IMR-90 (cell line): ENCODE results near the gene GATA5. TPM values are rescaled to one million over a fixed set of nuclear protein-coding genes. Genes with fewer than 3 reads are reported as not detected.

Source experiments
- ATAC-seq: fragments of 200-7000 bp; cut with Tn5 transposase; 2 replicates; pipeline ENCODE4 v1.9.1; 2020; ENCODE audit warnings: low read depth, mild to moderate bottlenecking, moderate library complexity
- BruUV-seq: library from RNA; stranded (reverse); fragments of 400-500 nt; replicated peaks from 2 replicates; lab custom pipeline; 2021; lab: Mats Ljungman, UMichigan
- CTCF ChIA-PET: fragments of 300-600 bp; formaldehyde crosslinking; extraction: SDS; loops from one replicate; lab custom pipeline; 2021; ENCODE audit warnings: antibody characterized with exemption; lab: Yijun Ruan, JAX
- POLR2A ChIA-PET: fragments of 300-600 bp; sonication (Branson Sonifier 250); formaldehyde crosslinking; loops from one replicate; lab custom pipeline; 2022; ENCODE audit warnings: antibody characterized with exemption; ENCODE audit not compliant: unreplicated experiment; lab: Charles Lee
- DNase-seq: peaks from one replicate; pipeline ENCODE4 v3.0.0; 2013
- H2AFZ ChIP-seq: replicated peaks from 2 replicates; pipeline ENCODE3; 2013; ENCODE audit warnings: low read length, mild to moderate bottlenecking; ENCODE audit not compliant: poor library complexity
- H2AK5ac ChIP-seq: 2 replicates; pipeline ENCODE4 v1.6.1; 2013; ENCODE audit warnings: low read depth, low read length, inconsistent platforms
- H2AK9ac ChIP-seq: replicated peaks from 2 replicates; pipeline ENCODE3; 2013; ENCODE audit warnings: mild to moderate bottlenecking, low read depth, low read length, moderate library complexity; ENCODE audit not compliant: poor library complexity
- H2BK120ac ChIP-seq: 2 replicates; pipeline ENCODE4 v1.6.1; 2013; ENCODE audit warnings: low read depth, low read length, inconsistent platforms
- H2BK15ac ChIP-seq: 3 replicates; pipeline ENCODE4 v1.6.1; 2013; ENCODE audit warnings: low read depth, low read length, inconsistent platforms
- H2BK20ac ChIP-seq: 2 replicates; pipeline ENCODE4 v1.6.1; 2013; ENCODE audit warnings: low read depth, mild to moderate bottlenecking, inconsistent platforms, low read length, moderate library complexity
- H2BK5ac ChIP-seq: 2 replicates; pipeline ENCODE4 v1.6.1; 2013; ENCODE audit warnings: mild to moderate bottlenecking, low read depth, low read length, inconsistent platforms; ENCODE audit not compliant: poor library complexity, severe bottlenecking
- H3K14ac ChIP-seq: replicated peaks from 2 replicates; pipeline ENCODE4 v1.6.1; 2013; ENCODE audit warnings: low read depth, low read length, inconsistent platforms
- H3K18ac ChIP-seq: 2 replicates; pipeline ENCODE4 v1.6.1; 2013; ENCODE audit warnings: low read depth, low read length, control low read depth
- H3K23ac ChIP-seq: 2 replicates; pipeline ENCODE4 v1.6.1; 2013; ENCODE audit warnings: low read depth, low read length, inconsistent platforms
- H3K27ac ChIP-seq: 2 replicates; pipeline ENCODE4 v1.5.1; 2013; ENCODE audit warnings: mild to moderate bottlenecking, control low read depth, low read length; ENCODE audit not compliant: insufficient read depth
- H3K27me3 ChIP-seq: 2 replicates; pipeline ENCODE4 v1.6.1; 2013; ENCODE audit warnings: low read length; ENCODE audit not compliant: control insufficient read depth, insufficient read depth
- H3K36me3 ChIP-seq: 2 replicates; pipeline ENCODE4 v1.6.1; 2013; ENCODE audit warnings: low read length, mixed read lengths; ENCODE audit not compliant: control insufficient read depth, insufficient read depth
- H3K4ac ChIP-seq: 2 replicates; pipeline ENCODE4 v1.6.1; 2013; ENCODE audit warnings: low read depth, low read length, inconsistent platforms
- H3K4me1 ChIP-seq: 2 replicates; pipeline ENCODE4 v1.6.1; 2013; ENCODE audit warnings: low read length, mixed read lengths; ENCODE audit not compliant: control insufficient read depth, insufficient read depth
- H3K4me2 ChIP-seq: 2 replicates; pipeline ENCODE4 v1.6.1; 2013; ENCODE audit warnings: low read depth, mild to moderate bottlenecking, control low read depth, low read length, moderate library complexity
- H3K4me3 ChIP-seq: 2 replicates; pipeline ENCODE4 v1.5.1; 2013; ENCODE audit warnings: low read depth, mild to moderate bottlenecking, control low read depth, low read length, moderate library complexity; ENCODE audit not compliant: insufficient read depth
- H3K56ac ChIP-seq: 2 replicates; pipeline ENCODE4 v1.6.1; 2013; ENCODE audit warnings: low read length, inconsistent platforms; ENCODE audit not compliant: insufficient read depth; ENCODE audit errors: extremely low read depth
- H3K79me1 ChIP-seq, 2 experiments: 2 replicates each; pipeline ENCODE4 v1.6.1; 2013; ENCODE audit warnings: low read length in 2 of 2, inconsistent platforms in 1 of 2, low read depth in 1 of 2
- H3K9ac ChIP-seq: 2 replicates; pipeline ENCODE4 v1.6.1; 2013; ENCODE audit warnings: low read depth, low read length, control low read depth
- H3K9me1 ChIP-seq: 2 replicates; pipeline ENCODE4 v1.6.1; 2013; ENCODE audit warnings: low read length, inconsistent platforms; ENCODE audit not compliant: insufficient read depth
- H3K9me3 ChIP-seq: 2 replicates; pipeline ENCODE4 v1.6.1; 2013; ENCODE audit warnings: low read length; ENCODE audit not compliant: control insufficient read depth, insufficient read depth
- H4K20me1 ChIP-seq: 2 replicates; pipeline ENCODE4 v1.6.1; 2013; ENCODE audit warnings: low read length, inconsistent platforms; ENCODE audit not compliant: insufficient read depth
- H4K5ac ChIP-seq: 2 replicates; pipeline ENCODE4 v1.6.1; 2013; ENCODE audit warnings: mild to moderate bottlenecking, low read depth, low read length, control low read depth
- H4K8ac ChIP-seq, 2 experiments: 2 replicates each; pipeline ENCODE4 v1.6.1; 2013; ENCODE audit warnings: low read depth in 2 of 2, low read length in 2 of 2, control low read depth in 1 of 2, inconsistent platforms in 1 of 2
- H4K91ac ChIP-seq: 2 replicates; pipeline ENCODE4 v1.6.1; 2013; ENCODE audit warnings: low read depth, low read length, inconsistent platforms; ENCODE audit not compliant: insufficient read depth
- CEBPB ChIP-seq: IDR thresholded peaks from 2 replicates; pipeline ENCODE4 v1.6.1; 2012; ENCODE audit warnings: low read depth, low read length, improper control_type of control experiment
- CHD1 ChIP-seq: IDR thresholded peaks from 2 replicates; pipeline ENCODE4 v1.6.1; 2012; ENCODE audit warnings: low read depth, low read length, improper control_type of control experiment
- CTCF ChIP-seq: conservative IDR thresholded peaks from 2 replicates; pipeline ENCODE4 v1.5.1; 2012; ENCODE audit warnings: mild to moderate bottlenecking, low read depth, low read length, improper control_type of control experiment
- ELK1 ChIP-seq: fragments of 150-350 bp; IDR thresholded peaks from 2 replicates; pipeline ENCODE4 v1.6.1; 2016; ENCODE audit warnings: low read depth, mild to moderate bottlenecking, low read length, moderate library complexity, borderline replicate concordance
- MAZ ChIP-seq: IDR thresholded peaks from 2 replicates; pipeline ENCODE4 v1.6.1; 2012; ENCODE audit warnings: low read depth, mild to moderate bottlenecking, low read length, improper control_type of control experiment, moderate library complexity, borderline replicate concordance
- MXI1 ChIP-seq: IDR thresholded peaks from 2 replicates; pipeline ENCODE4 v1.6.1; 2012; ENCODE audit warnings: low read depth, mild to moderate bottlenecking, low read length, moderate library complexity, borderline replicate concordance
- NFE2L2 ChIP-seq: fragments of 150-350 bp; IDR thresholded peaks from 2 replicates; pipeline ENCODE4 v1.6.1; 2016; ENCODE audit warnings: low read depth, mild to moderate bottlenecking, low read length
- POLR2A ChIP-seq: IDR thresholded peaks from 2 replicates; pipeline ENCODE4 v1.6.1; 2012; ENCODE audit warnings: mild to moderate bottlenecking, low read depth, low read length
- RAD21 ChIP-seq: IDR thresholded peaks from 2 replicates; pipeline ENCODE4 v1.6.1; 2012; ENCODE audit warnings: low read length, improper control_type of control experiment
- RCOR1 ChIP-seq: IDR thresholded peaks from 2 replicates; pipeline ENCODE4 v1.6.1; 2012; ENCODE audit warnings: mild to moderate bottlenecking, low read length, improper control_type of control experiment; ENCODE audit not compliant: insufficient replicate concordance
- RFX5 ChIP-seq: IDR thresholded peaks from 2 replicates; pipeline ENCODE4 v1.8.0; 2012; ENCODE audit warnings: low read depth, mild to moderate bottlenecking, low read length, moderate library complexity
- WGBS, 2 experiments: methylation state at CpG; one replicate each; pipeline versions ENCODE4 v1.1.5 to v1.1.7; 2013; ENCODE audit warnings: missing lambda C conversion rate in 2 of 2; ENCODE audit not compliant: insufficient read length in 1 of 2; ENCODE audit errors: extremely low coverage in 2 of 2; 5-methylcytosine and 5-hydroxymethylcytosine counted together
- dilution Hi-C: fragments of 300-500 bp; cut with HindIII; formaldehyde crosslinking; loops from one replicate; pipeline ENCODE4 v1.14.3; 2018; ENCODE audit warnings: low sequenced_read_pairs; ENCODE audit not compliant: unreplicated experiment
- in situ Hi-C: fragments of 300-500 bp; cut with MboI; formaldehyde crosslinking; loops from 3 replicates; pipeline ENCODE4 v1.14.3; 2019; ENCODE audit warnings: low sequenced_read_pairs, inconsistent platforms, mixed read lengths
- intact Hi-C: fragments of 100-400 bp; cut with micrococcal nuclease; formaldehyde crosslinking; loops from 2 replicates; pipeline ENCODE4 v1.10.0; 2022
- polyA plus RNA-seq, 3 experiments: library from polyadenylated mRNA; depleted of rRNA; stranded (reverse); fragments of >200 nt; gene quantifications; 2 replicates each; pipeline ENCODE4 v1.2.3, GENCODE V29; 2012; ENCODE audit warnings: low replicate concordance in 1 of 3
- total RNA-seq: library from RNA; depleted of rRNA; stranded (reverse); fragments of >200 nt; gene quantifications from 2 replicates; pipeline ENCODE4 v1.2.3, GENCODE V29; 2012

Gene GATA5
- total and polyA plus RNA-seq, 2 of the 4 experiments (the other 2 are of a cell fraction): not detected

- DNase-seq (no peak), ATAC-seq (no peak)
- H3K4ac ChIP-seq: no peak overlapping the region
- no peak overlapping the region for H3K14ac ChIP-seq
- H3K9me1 ChIP-seq: no peaks in the 10 kb centered on the region
- H2AK5ac ChIP-seq: no peak overlapping the region
- no peak overlapping the region for H3K4me3 ChIP-seq
- no peaks in the 10 kb centered on the region for H4K20me1 ChIP-seq
- H3K18ac ChIP-seq: no peak overlapping the region
- ChIA-PET CTCF (no interaction called here), POLR2A (no interaction called here)
- no peak overlapping the region for H2AK9ac ChIP-seq
- H3K9me3 ChIP-seq: no peaks in the 10 kb centered on the region
- in situ Hi-C loops: no loop called here
- dilution Hi-C loops: no loop called here
- WGBS, 2 experiments: 63% methylated on average over 4 of the region's 18 CpGs; no CpG with 5 or more reads in 1 of the 2 experiments
- no peak overlapping the region for H3K27ac ChIP-seq
- no peak overlapping the region for H3K56ac ChIP-seq
- no peak overlapping the region for H3K23ac ChIP-seq
- H3K36me3 ChIP-seq: no peaks in the 10 kb centered on the region
- H3K4me2 ChIP-seq: no peak overlapping the region
- no peak overlapping the region for H2BK120ac ChIP-seq
- H2AFZ ChIP-seq: no peak overlapping the region
- H4K5ac ChIP-seq: no peak overlapping the region
- no peaks in the 10 kb centered on the region for H3K4me1 ChIP-seq
- H3K79me1 ChIP-seq: no peaks in the 10 kb centered on the region
- H2BK20ac ChIP-seq: no peak overlapping the region
- TF ChIP-seq RFX5 (no peak), MXI1 (no peak), CTCF (no peak), RCOR1 (no peak), CHD1 (no peak), NFE2L2 (no peak), MAZ (no peak), POLR2A (no peak), ELK1 (no peak), CEBPB (no peak), RAD21 (no peak)
- H2BK15ac ChIP-seq: no peak overlapping the region
- H4K91ac ChIP-seq: no peak overlapping the region
- H3K27me3 ChIP-seq: peaks cover 44% of the 10 kb centered on the region
- BruUV-seq: no TSS peak
- H4K8ac ChIP-seq: no peak overlapping the region
- intact Hi-C loops: no loop called here
- H3K9ac ChIP-seq: no peak overlapping the region
- no peak overlapping the region for H2BK5ac ChIP-seq
Measured at GRCh38 chr20:62517168-62517567, 41.4 kb upstream of the GATA5 start.
